Fibroblast of skin of back (primary cell): Measurements from ENCODE around the gene ACTG1.
A peak's percentile ranks its signal among the peaks of the same experiment; 100 is the strongest.

Experiments
- DNase-seq: peaks from one replicate; pipeline ENCODE4 v3.0.0-alpha.2; 2013

ACTG1 gene

GRCh38 chr17:81494626-81495377, 17.8 kb downstream of the ACTG1 start:
- no peak for DNase-seq

GRCh38 chr17:81493198-81494038, 19.2 kb downstream of the ACTG1 start:
- no peak for DNase-seq

GRCh38 chr17:81492706-81493105, 19.9 kb downstream of the ACTG1 start:
- DNase-seq: no peak

- DNase-seq: no peak
Observed at GRCh38 chr17:81492202-81492601, 20.4 kb downstream of the ACTG1 start.

- no peak for DNase-seq
Observed at GRCh38 chr17:81491761-81492160, 20.8 kb downstream of the ACTG1 start.

GRCh38 chr17:81491181-81491581, 21.4 kb downstream of the ACTG1 start:
- DNase-seq: no peak

GRCh38 chr17:81489998-81490992, 22.3 kb downstream of the ACTG1 start:
- DNase-seq: no peak

- DNase-seq: no peak
Observed at GRCh38 chr17:81489012-81489997, 23.3 kb downstream of the ACTG1 start.

- DNase-seq: no peak
Observed at GRCh38 chr17:81488276-81488860, 24.2 kb downstream of the ACTG1 start.

- peak; percentile 80 for DNase-seq
Observed at GRCh38 chr17:81487487-81488275, 24.9 kb downstream of the ACTG1 start.

GRCh38 chr17:81487089-81487486, 25.5 kb downstream of the ACTG1 start:
- DNase-seq: no peak

- DNase-seq: no peak
Observed at GRCh38 chr17:81486199-81486810, 26.3 kb downstream of the ACTG1 start.

GRCh38 chr17:81484195-81484979, 28.2 kb downstream of the ACTG1 start:
- DNase-seq: peak; percentile 77

GRCh38 chr17:81483862-81484194, 28.8 kb downstream of the ACTG1 start:
- DNase-seq: no peak

- no peak for DNase-seq
Observed at GRCh38 chr17:81483085-81483861, 29.3 kb downstream of the ACTG1 start.

GRCh38 chr17:81482673-81483072, 29.9 kb downstream of the ACTG1 start:
- no peak for DNase-seq

- DNase-seq: no peak
Observed at GRCh38 chr17:81481815-81482505, 30.6 kb downstream of the ACTG1 start.
